GM19455 (cell line): ENCODE measurements around the gene RNF150.

Source experiments
- ATAC-seq: cut with Tn5 transposase; IDR thresholded peaks from one replicate; pipeline ENCODE4 v1.9.1; 2021; ENCODE audit not compliant: unreplicated experiment

The RNF150 gene

GRCh38 chr4:141028024-141028529 lies 105.2 kb downstream of the RNF150 start:
- ATAC-seq, result no peak

GRCh38 chr4:141027421-141027820 lies 105.8 kb downstream of the RNF150 start:
- ATAC-seq, result no peak

GRCh38 chr4:141026900-141027299 lies 106.4 kb downstream of the RNF150 start:
- ATAC-seq, result no peak

GRCh38 chr4:141023051-141023450 lies 110.2 kb downstream of the RNF150 start:
- no peak for ATAC-seq

- no peak for ATAC-seq
Measured at GRCh38 chr4:141022111-141022695, 111.1 kb downstream of the RNF150 start.

GRCh38 chr4:141021397-141022110 lies 111.7 kb downstream of the RNF150 start:
- ATAC-seq, result no peak

GRCh38 chr4:141020801-141021261 lies 112.4 kb downstream of the RNF150 start:
- no peak for ATAC-seq

GRCh38 chr4:141019768-141020167 lies 113.5 kb downstream of the RNF150 start:
- ATAC-seq, result no peak

- no peak for ATAC-seq
Measured at GRCh38 chr4:141016117-141016798, 117.0 kb downstream of the RNF150 start.

- no peak for ATAC-seq
Measured at GRCh38 chr4:141013899-141014298, 119.4 kb downstream of the RNF150 start.

- ATAC-seq, result no peak
Measured at GRCh38 chr4:141011901-141012315, 121.4 kb downstream of the RNF150 start.

- no peak for ATAC-seq
Measured at GRCh38 chr4:141009931-141010330, 123.3 kb downstream of the RNF150 start.

GRCh38 chr4:141009129-141009528 lies 124.1 kb downstream of the RNF150 start:
- ATAC-seq, result no peak

GRCh38 chr4:141006242-141006802 lies 126.9 kb downstream of the RNF150 start:
- ATAC-seq, result no peak

- ATAC-seq, result no peak
Measured at GRCh38 chr4:141004823-141005222, 128.4 kb downstream of the RNF150 start.

GRCh38 chr4:141003193-141003592 lies 130.1 kb downstream of the RNF150 start:
- ATAC-seq, result no peak

- no peak for ATAC-seq
Measured at GRCh38 chr4:141002323-141002805, 130.9 kb downstream of the RNF150 start.

- ATAC-seq, result no peak
Measured at GRCh38 chr4:140996766-140997165, 136.5 kb downstream of the RNF150 start.

- no peak for ATAC-seq
Measured at GRCh38 chr4:140995058-140995457, 138.2 kb downstream of the RNF150 start.

- no peak for ATAC-seq
Measured at GRCh38 chr4:140994015-140994414, 139.3 kb downstream of the RNF150 start.

- ATAC-seq, result no peak
Measured at GRCh38 chr4:140993370-140993769, 139.9 kb downstream of the RNF150 start.
